ENCODE measurements around the gene SNX11. TPM values are rescaled to one million over a fixed set of nuclear protein-coding genes. Genes with fewer than 3 reads are reported as not detected.

SNX11 gene
- total and polyA plus RNA-seq, 9 of the 15 experiments (the other 6 are each of a cell fraction or from before 2014, with no cell fraction given), result 12.4 to 24.0 (median 16.8) TPM

GRCh38 chr17:48148854-48149786 lies 41.6 kb downstream of the SNX11 start (continued):
- TF ChIP-seq SAFB2 (IDR thresholded peaks at IDR 0.05; ENCODE audit: borderline replicate concordance, low read depth, low read length, severe bottlenecking) (no peak), CC2D1A (IDR thresholded peaks at IDR 0.05) (no peak), MEIS2 (IDR thresholded peaks at IDR 0.05; ENCODE audit: partially characterized antibody) (no peak), KDM1A (IDR thresholded peaks at IDR 0.05) (peak in 1 of 2 experiments; percentile 42; a peak in 1 of 4 replicates), MEF2A (IDR thresholded peaks at IDR 0.05; ENCODE audit: control insufficient read depth, low read depth, low read length) (no peak), HMGN3 (IDR thresholded peaks at IDR 0.05; ENCODE audit: borderline replicate concordance, extremely low read depth, insufficient read length, low read depth, low read length) (no peak), CEBPG (CRISPR knock-in tag; IDR thresholded peaks at IDR 0.05) (peak; percentile 92), CEBPG (tag; conservative IDR thresholded peaks at IDR 0.05 in 1 of 2, IDR thresholded peaks at IDR 0.05 in 1 of 2) (peak; percentile 90 to 96), THAP12 (CRISPR knock-in tag; IDR thresholded peaks at IDR 0.05) (no peak), NR2F6 (CRISPR knock-in tag; IDR thresholded peaks at IDR 0.05) (no peak), ZNF76 (CRISPR knock-in tag; IDR thresholded peaks at IDR 0.05; ENCODE audit: borderline replicate concordance) (no peak), MCM7 (IDR thresholded peaks at IDR 0.05) (no peak), LCOR (CRISPR knock-in tag; IDR thresholded peaks at IDR 0.05) (no peak), RAD51 (IDR thresholded peaks at IDR 0.05; ENCODE audit: borderline replicate concordance, low read depth) (no peak), ZSCAN32 (CRISPR knock-in tag; IDR thresholded peaks at IDR 0.05) (peak; percentile 62; the same call in 1 of the 2 replicates), SMARCE1 (IDR thresholded peaks at IDR 0.05) (no peak; the same call in 1 of the 2 replicates), SREBF2 (CRISPR knock-in tag; IDR thresholded peaks at IDR 0.05) (no peak), HNRNPH1 (optimal IDR thresholded peaks at IDR 0.05; ENCODE audit: low read depth, low read length) (no peak), CHD1 (IDR thresholded peaks at IDR 0.05; ENCODE audit: low read length) (no peak), YBX1 (IDR thresholded peaks at IDR 0.05) (no peak), ZNF644 (tag; IDR thresholded peaks at IDR 0.05; ENCODE audit: low read depth) (no peak), ELF4 (CRISPR knock-in tag; IDR thresholded peaks at IDR 0.05) (no peak), IRF9 (tag; IDR thresholded peaks at IDR 0.05) (no peak), THRB (CRISPR knock-in tag; conservative IDR thresholded peaks at IDR 0.05) (no peak), JUNB (CRISPR knock-in tag; conservative IDR thresholded peaks at IDR 0.05) (no peak)

Measured in K562 (cell line).